GM12878 (cell line): ENCODE data around the gene C2orf92. TPM values are rescaled to one million over a fixed set of nuclear protein-coding genes. Genes with fewer than 3 reads are reported as not detected.

ENCODE experiments used
- BCLAF1 ChIP-seq: fragments of 450-650 bp; IDR thresholded peaks from 2 replicates; pipeline ENCODE4 v1.6.1; 2017; ENCODE audit warnings: antibody characterized with exemption, mild to moderate bottlenecking, moderate library complexity
- EGR1 ChIP-seq, 2 experiments: IDR thresholded peaks; 1 replicate in 1 of 2; 2 replicates in 1 of 2; pipeline ENCODE4 v1.6.1; 2011 to 2012; ENCODE audit warnings: low read depth in 2 of 2, low read length in 2 of 2, borderline replicate concordance in 1 of 2, mild to moderate bottlenecking in 1 of 2, moderate library complexity in 1 of 2
- EP300 ChIP-seq, 2 experiments: fragments of 150-350 bp in 1 of 2; IDR thresholded peaks; 2 replicates each; pipeline ENCODE4 v1.6.1; 2011 to 2012; ENCODE audit warnings: low read depth in 2 of 2, low read length in 2 of 2, borderline replicate concordance in 1 of 2, improper control_type of control experiment in 1 of 2, inconsistent platforms in 1 of 2; ENCODE audit not compliant: control insufficient read depth in 1 of 2
- NR2C1 ChIP-seq: fragments of 450-650 bp; IDR thresholded peaks from 2 replicates; pipeline ENCODE4 v1.6.1; 2017; ENCODE audit warnings: antibody characterized with exemption, mild to moderate bottlenecking, moderate library complexity
- SRF ChIP-seq, 2 experiments: IDR thresholded peaks; 2 replicates each; pipeline ENCODE4 v1.6.1; 2011; ENCODE audit warnings: low read depth in 2 of 2, low read length in 2 of 2, mild to moderate bottlenecking in 1 of 2, moderate library complexity in 1 of 2
- ZBTB40 ChIP-seq: fragments of 450-650 bp; IDR thresholded peaks from 2 replicates; pipeline ENCODE4 v1.6.1; 2016; ENCODE audit warnings: mild to moderate bottlenecking, moderate library complexity, borderline replicate concordance
- polyA plus RNA-seq, 11 experiments: library from polyadenylated mRNA; depleted of rRNA in 4 of 11; unstranded in 6 of 11; stranded (reverse) in 5 of 11; fragments of >200 nt; fragmentation: Nextera tagmentation in 4 of 11; fragmentation: Illumina TruSeq in 1 of 11; extraction: Ambion mirVana in 4 of 11; extraction: Trizol in 1 of 11; gene quantifications; 1 replicate in 1 of 11; 2 replicates in 10 of 11; pipeline versions ENCODE4 v1.2.1 to v1.2.3, GENCODE V29; 2011 to 2016; ENCODE audit warnings: inconsistent platforms in 2 of 11, missing spikeins in 2 of 11, low read depth in 1 of 11
- total RNA-seq, 4 experiments: library from RNA; depleted of rRNA in 3 of 4; stranded (reverse); fragments of >200 nt in 3 of 4; fragmentation: Illumina TruSeq in 1 of 4; extraction: Trizol in 1 of 4; gene quantifications; 2 replicates each; pipeline versions ENCODE4 v1.2.1 to v1.2.3, GENCODE V29; 2013 to 2021

Gene C2orf92
- total and polyA plus RNA-seq, 10 of the 15 experiments (the other 5 are each of a cell fraction or from before 2014, with no cell fraction given): 0.40 to 10.1 (median 3.7) TPM

- TF ChIP-seq ZBTB40 (no peak), SRF (IDR thresholded peaks at IDR 0.05; ENCODE audit: low read depth in 2 of 2, low read length in 2 of 2) (no peak), EGR1 (IDR thresholded peaks at IDR 0.05; ENCODE audit: borderline replicate concordance in 1 of 2, low read depth in 2 of 2, low read length in 2 of 2) (no peak), BCLAF1 (no peak), EP300 (IDR thresholded peaks at IDR 0.05; ENCODE audit: borderline replicate concordance in 1 of 2, control insufficient read depth in 1 of 2, low read depth in 2 of 2, low read length in 2 of 2) (no peak), NR2C1 (no peak)
Measured at GRCh38 chr2:97724946-97725688, 55.6 kb downstream of the C2orf92 start (continued).
